Measurements from ENCODE around the gene NKX1-1. TPM values are rescaled to one million over a fixed set of nuclear protein-coding genes. Genes with fewer than 3 reads are reported as not detected.

Gene NKX1-1
- total RNA-seq, 1 donor from 2014 or later, result not detected

DNA sequence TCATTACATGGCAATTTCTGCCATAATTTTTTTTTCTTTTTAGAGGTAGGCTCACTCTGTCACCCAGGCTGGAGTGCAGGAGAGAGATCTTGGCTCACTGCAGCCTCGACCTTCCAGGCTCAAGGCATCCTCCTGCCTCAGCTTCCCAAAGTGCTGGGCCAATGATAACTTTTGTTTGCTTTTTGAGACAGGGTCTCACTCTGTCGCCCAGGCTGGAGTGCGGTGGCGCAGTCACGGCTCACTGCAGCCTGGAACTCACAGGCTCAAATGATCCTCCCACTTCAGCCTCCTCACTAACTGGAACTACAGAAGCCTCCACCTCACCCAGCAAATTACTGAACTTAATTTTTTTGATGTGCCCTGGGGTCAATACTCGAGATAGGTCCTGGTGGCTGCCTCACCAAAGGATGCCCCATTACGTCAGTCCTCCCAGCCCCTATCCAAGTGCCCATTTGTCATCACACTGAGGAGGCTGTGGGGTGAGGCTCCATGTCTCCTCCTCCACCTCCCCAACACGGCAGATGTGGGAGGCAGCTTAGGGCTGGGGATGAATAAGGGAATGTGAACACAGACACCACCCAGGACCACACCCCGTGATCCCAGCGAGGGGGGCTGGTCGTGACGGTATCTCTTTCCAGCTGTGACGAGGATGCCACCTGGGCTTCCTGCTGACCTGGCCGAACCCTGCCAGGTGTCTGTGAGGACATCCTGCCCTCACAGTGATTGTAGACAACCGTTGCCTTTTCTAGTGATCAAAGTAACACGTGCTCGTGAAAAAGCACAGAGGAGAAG lies 12.4 kb upstream of the NKX1-1 start:
- TF ChIP-seq, protein P1, sequence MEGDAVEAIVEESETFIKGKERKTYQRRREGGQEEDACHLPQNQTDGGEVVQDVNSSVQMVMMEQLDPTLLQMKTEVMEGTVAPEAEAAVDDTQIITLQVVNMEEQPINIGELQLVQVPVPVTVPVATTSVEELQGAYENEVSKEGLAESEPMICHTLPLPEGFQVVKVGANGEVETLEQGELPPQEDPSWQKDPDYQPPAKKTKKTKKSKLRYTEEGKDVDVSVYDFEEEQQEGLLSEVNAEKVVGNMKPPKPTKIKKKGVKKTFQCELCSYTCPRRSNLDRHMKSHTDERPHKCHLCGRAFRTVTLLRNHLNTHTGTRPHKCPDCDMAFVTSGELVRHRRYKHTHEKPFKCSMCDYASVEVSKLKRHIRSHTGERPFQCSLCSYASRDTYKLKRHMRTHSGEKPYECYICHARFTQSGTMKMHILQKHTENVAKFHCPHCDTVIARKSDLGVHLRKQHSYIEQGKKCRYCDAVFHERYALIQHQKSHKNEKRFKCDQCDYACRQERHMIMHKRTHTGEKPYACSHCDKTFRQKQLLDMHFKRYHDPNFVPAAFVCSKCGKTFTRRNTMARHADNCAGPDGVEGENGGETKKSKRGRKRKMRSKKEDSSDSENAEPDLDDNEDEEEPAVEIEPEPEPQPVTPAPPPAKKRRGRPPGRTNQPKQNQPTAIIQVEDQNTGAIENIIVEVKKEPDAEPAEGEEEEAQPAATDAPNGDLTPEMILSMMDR (IDR thresholded peaks at IDR 0.05; ENCODE audit: unreplicated experiment), result no peak
- Mint-ChIP-seq H3K9me3 (no peaks in the 10 kb centered on the region), H3K36me3 (no peaks in the 10 kb centered on the region), H3K27ac (no peak overlapping the region), H3K4me1 (no peaks in the 10 kb centered on the region), H3K4me3 (no peak overlapping the region), H3K27me3 (ENCODE audit: low read depth) (peaks cover 82% of the 10 kb centered on the region)
- DNase-seq (ENCODE audit: low spot score in 2 of 2, unreplicated experiment in 2 of 2), result peak in 1 of 2 experiments; percentile 19

DNA sequence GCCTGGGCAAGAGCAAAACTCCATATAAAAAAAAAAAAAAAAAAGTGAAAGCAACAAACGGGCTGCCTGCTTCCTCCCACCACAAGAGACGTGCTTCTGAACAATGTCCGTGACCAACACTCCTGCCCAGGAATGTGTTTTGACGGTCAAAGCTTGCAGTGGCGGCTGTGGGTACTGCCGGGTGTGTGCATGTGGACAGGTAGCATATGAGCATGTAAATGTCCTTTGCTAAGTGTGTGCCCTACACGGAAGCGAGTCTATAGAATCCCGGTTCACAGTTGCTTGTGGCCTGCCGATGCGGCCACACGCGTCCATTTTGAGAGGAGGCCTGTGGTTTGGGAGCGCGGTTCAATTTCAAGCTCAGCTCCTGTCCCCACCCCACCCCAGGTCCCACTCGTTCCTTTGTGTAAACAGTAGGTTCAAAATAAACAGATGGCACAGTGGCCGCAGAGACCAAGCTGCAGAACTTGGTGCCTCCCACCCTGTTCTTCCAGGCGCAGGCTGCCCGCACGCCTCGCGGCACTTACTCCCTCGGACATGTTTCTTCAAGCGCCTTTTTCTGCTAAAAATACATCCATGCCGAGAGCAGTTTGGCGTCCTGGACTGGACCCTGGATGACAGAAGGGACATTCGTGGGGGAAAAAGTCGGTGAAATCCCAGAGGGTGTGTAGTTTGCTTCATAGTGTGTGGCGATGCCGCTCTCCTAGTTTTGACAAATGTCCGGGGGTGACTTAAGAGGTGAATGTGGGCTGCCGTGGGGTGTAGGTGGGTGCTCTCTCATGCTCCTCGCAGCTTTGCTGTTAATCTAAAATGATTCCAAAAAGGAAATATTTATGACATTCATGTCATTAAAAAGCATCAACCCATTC lies 11.5 kb upstream of the NKX1-1 start:
- Mint-ChIP-seq H3K4me3 (no peak overlapping the region), H3K4me1 (no peaks in the 10 kb centered on the region), H3K36me3 (no peaks in the 10 kb centered on the region), H3K9me3 (no peaks in the 10 kb centered on the region), H3K27ac (no peak overlapping the region), H3K27me3 (ENCODE audit: low read depth) (peaks cover 86% of the 10 kb centered on the region)
- peak in 1 of 2 experiments; percentile 31 for DNase-seq (ENCODE audit: low spot score in 2 of 2, unreplicated experiment in 2 of 2)
- TF ChIP-seq, protein P1 (IDR thresholded peaks at IDR 0.05; ENCODE audit: unreplicated experiment), result no peak

DNA sequence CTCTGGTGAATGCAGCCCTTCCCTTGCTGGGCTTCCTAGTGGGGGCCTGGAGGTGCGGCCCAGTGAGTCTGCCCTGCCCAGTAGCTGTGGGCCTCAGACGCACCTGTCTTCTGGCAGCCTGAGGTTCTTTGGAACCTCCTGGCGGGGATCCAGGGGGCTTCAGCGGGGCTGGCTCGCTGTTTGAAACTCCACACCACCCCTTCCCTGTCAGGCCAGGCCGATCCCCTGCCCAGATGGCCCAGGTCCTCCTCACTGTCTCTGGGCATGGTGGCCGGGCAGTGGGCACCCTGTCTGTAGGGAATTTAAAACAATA lies 10.7 kb upstream of the NKX1-1 start:
- TF ChIP-seq, protein P1 (IDR thresholded peaks at IDR 0.05; ENCODE audit: unreplicated experiment), result no peak
- Mint-ChIP-seq H3K27ac (no peak overlapping the region), H3K27me3 (ENCODE audit: low read depth) (peaks cover 86% of the 10 kb centered on the region), H3K4me3 (no peak overlapping the region), H3K9me3 (no peaks in the 10 kb centered on the region), H3K4me1 (no peaks in the 10 kb centered on the region), H3K36me3 (no peaks in the 10 kb centered on the region)
- peak in 1 of 2 experiments; percentile 35 for DNase-seq (ENCODE audit: low spot score in 2 of 2, unreplicated experiment in 2 of 2)

GRCh38 chr4:1416051-1416947 lies 10.1 kb upstream of the NKX1-1 start:
- Mint-ChIP-seq H3K36me3 (no peaks in the 10 kb centered on the region), H3K4me3 (no peak overlapping the region), H3K27me3 (ENCODE audit: low read depth) (peaks cover 88% of the 10 kb centered on the region), H3K4me1 (no peaks in the 10 kb centered on the region), H3K27ac (no peak overlapping the region), H3K9me3 (no peaks in the 10 kb centered on the region)
- TF ChIP-seq, protein P1 (IDR thresholded peaks at IDR 0.05; ENCODE audit: unreplicated experiment), result no peak
- DNase-seq (ENCODE audit: low spot score in 2 of 2, unreplicated experiment in 2 of 2), result peak in 1 of 2 experiments; percentile 31

DNA sequence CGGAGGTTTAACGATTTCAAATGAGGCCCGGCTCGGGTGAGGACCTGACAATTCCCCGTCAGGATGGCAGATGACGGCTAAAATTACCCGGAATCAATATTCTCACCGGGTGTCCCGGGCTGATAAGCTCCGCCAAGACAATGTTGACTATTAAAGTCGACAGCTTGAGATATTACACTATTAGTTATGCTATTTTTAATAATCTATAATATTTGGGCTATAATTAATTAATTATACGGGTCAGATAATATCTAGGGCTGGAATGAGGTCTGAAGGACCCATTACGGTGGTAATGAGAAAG lies 9.4 kb upstream of the NKX1-1 start:
- Mint-ChIP-seq H3K9me3 (no peaks in the 10 kb centered on the region), H3K27ac (no peak overlapping the region), H3K36me3 (no peaks in the 10 kb centered on the region), H3K4me3 (no peak overlapping the region), H3K27me3 (ENCODE audit: low read depth) (peaks cover 89% of the 10 kb centered on the region), H3K4me1 (no peaks in the 10 kb centered on the region)
- DNase-seq (ENCODE audit: low spot score in 2 of 2, unreplicated experiment in 2 of 2), result peak in 1 of 2 experiments; percentile 27
- TF ChIP-seq, protein P1 (IDR thresholded peaks at IDR 0.05; ENCODE audit: unreplicated experiment), result no peak

All from mesothelial cell of epicardium (in vitro differentiated cells).